NCI-H2171 treated with DMSO at 0.1 percent for 48 hours (cell line): ENCODE results near the gene EIPR1.

Experiments
- DNase-seq: peaks from one replicate; lab custom pipeline; 2025; lab: John Stamatoyannopoulos, UW

Gene EIPR1

GRCh38 chr2:3303583-3304406 lies 73.8 kb downstream of the EIPR1 start:
- peak; percentile 91 for DNase-seq

DNA sequence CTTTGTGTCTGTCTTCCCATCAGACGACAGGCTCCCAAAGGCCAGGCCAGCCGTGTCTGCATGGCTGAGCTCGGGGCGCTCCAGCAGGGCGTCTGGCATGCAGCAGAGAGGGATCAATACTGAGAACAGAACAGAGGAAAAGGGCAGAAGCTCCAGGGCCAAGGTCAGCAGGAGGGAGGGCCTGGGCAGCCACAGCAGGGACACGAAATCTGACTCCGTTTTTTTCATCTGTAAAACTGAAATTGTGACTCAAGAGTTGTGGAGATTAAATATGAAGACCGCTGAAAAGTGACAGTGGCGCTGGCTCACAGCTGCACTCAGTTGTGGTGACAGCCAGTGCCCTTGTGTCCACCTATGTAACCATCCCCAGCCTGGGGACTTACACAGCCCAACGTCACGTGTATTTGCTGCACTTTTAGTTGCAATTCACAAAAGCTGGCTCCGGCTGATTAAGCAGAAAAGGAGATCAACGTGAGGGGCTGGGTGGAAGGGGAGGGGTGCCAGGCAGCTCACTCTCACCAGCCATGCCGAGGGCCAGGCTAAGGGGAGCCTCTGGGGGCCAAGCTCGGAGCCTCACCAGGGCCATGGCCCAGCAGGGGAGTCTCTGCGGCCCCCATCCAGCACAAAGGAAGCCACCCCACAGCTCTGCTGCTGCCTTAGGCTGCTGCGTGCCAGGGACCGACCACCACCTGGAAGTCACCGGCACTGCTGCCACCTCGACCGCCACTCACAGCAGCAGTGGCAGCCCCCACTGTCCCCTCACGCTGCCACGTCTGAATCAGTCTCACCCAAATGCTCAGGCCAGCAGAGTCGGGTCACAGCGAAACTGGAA lies 74.7 kb downstream of the EIPR1 start:
- DNase-seq, result peak; percentile 57

DNA sequence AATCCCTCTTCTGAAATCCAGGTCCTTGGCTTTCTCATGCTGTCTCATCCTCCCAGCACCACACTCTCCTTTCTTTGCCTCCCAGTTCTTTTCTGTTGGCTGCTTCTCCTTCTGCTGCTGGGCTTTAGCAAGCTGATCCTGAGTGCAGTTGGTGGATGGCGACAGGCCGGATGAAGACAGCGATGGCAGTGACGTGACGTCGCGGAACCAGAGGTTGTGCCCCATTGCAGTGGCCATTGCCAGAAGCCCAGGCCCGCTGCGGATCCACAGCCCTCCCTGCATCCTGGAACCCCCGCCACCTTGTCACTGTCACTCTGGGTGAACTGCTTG lies 75.2 kb downstream of the EIPR1 start:
- DNase-seq, result no peak

- DNase-seq, result no peak
Measured at GRCh38 chr2:3301001-3301400, 76.6 kb downstream of the EIPR1 start.

- no peak for DNase-seq
Measured at GRCh38 chr2:3300224-3300995, 77.2 kb downstream of the EIPR1 start.

DNA sequence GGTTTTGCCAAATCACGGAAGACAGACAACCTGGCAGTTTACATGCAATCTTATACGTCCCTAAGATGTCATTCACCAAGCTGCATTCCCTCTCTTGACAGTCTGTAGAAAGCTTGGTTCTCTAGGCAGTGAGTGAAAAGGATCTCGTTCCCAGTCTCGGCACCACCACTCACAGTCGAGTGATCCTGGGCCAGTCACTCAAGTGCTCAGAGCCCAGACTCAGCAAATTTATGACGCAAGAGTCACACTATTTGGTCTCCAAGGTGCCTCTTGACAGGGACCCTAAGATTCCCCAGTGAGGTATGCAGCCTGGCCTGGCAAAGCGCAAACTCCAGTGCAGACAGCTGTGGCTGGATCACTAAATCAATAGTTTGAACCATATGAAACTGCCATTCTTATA lies 77.9 kb downstream of the EIPR1 start:
- no peak for DNase-seq

GRCh38 chr2:3299130-3299529 lies 78.5 kb downstream of the EIPR1 start:
- DNase-seq, result no peak

DNA sequence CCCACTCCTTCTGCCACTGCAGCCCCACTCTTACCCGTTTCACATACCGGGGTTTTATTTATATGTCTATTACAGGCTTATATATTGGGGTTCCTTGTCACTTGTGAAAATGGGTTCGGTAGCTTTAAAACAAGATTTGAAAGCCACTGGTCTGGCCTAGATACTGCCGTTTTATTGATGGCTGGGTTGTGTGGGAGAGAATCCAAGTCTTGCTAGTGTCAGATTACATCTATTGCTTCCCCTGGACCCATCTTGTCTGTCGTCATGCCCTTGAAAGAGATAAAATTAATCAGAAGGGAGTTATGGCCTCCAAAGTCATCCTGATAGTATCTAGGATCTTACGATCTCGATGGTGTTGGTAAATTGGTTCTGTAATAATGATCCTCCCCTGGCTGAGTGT lies 79.4 kb downstream of the EIPR1 start:
- peak; percentile 23 for DNase-seq

DNA sequence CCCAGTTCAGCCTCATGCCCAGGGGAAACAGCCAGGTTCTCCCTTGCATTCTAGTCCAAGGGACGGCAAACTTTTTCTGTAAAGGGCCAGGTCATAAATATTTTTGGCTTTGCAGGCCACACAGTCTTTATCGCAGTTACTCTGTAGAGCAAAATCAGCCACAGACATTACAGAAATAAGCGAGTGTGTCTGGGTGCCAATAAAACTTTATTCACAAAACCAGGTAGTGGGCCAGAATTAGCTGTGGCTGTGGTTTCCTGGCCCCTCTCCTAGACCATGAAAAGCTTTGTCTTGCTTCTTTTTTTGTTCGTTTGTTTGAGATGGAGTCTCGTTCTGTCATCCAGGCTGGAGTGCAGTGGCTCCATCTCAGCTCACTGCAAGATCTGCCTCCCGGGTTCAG lies 80.1 kb downstream of the EIPR1 start:
- no peak for DNase-seq

DNA sequence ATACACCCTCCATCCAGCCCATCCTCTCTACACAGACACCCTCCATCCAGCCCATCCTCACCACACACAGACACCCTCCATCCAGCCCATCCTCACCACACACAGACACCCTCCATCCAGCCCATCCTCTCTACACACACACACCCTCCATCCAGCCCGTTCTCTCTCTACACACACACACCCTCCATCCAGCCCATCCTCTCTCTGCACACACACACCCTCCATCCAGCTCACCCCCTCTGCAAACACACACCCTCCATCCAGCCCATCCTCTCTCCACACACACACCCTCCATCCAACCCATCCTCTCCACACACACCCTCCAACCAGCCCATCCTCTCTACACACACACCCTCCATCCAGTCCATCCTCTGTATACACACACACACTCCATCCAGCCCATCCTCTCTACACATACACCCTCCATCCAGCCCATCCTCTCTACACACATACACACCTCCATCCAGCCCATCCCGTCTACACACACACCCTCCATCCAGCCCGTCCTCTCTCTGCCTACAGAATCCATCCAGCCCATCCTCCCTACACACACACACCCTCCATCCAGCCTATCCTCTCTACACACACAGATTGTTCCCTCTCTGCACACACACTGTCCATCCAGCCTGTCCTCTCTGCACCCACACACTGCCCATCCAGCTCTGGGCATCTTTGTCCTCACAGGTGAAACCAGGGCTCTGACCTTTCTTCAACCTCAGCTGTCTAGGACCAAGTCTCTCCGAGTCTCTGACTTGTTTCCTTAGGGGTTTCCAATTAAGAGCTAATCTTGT lies 81.2 kb downstream of the EIPR1 start:
- DNase-seq, result no peak

GRCh38 chr2:3294493-3294892 lies 83.1 kb downstream of the EIPR1 start:
- no peak for DNase-seq

- DNase-seq, result peak; percentile 60
Measured at GRCh38 chr2:3294069-3294468, 83.5 kb downstream of the EIPR1 start.

DNA sequence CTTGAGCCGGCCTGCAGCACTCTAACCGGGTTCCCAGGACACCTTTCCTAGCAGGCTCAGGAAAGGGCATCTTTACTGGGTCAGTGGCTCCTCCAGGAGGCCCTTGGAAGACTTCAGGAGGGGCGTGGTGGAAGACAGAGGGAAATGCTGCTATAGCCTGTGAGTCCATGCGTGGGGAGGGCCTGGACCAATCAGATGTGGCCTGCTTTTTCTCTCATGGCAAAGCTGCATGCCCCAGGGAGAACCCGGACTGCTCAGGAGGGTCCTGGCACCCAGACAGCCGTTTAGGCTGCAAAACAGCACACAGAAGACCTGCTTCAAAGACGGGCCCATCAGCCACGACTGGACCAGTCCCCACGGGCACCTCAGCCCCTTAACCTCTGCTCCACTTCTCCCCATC lies 84.4 kb downstream of the EIPR1 start:
- no peak for DNase-seq

DNA sequence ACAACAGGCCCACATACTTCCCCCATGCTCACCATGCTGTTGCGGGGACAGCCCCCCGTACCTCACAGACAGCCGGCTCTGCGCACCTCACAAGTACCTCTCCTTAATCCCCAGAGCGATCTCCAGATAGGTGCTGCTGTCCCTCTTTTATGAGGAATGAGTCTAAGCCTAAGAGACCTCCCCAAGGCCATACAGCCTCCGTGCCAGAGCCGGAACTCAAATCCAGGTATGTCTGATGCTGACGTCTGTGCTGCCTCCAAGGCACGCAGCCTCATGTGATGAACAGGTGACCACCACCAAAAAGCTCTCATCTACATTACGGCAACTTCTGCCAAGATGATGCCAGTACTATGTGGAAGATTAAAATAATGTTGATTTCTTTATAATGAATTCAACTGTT lies 85.2 kb downstream of the EIPR1 start:
- no peak for DNase-seq

- DNase-seq, result no peak
Measured at GRCh38 chr2:3291750-3292149, 85.9 kb downstream of the EIPR1 start.

GRCh38 chr2:3291113-3291512 lies 86.5 kb downstream of the EIPR1 start:
- no peak for DNase-seq

DNA sequence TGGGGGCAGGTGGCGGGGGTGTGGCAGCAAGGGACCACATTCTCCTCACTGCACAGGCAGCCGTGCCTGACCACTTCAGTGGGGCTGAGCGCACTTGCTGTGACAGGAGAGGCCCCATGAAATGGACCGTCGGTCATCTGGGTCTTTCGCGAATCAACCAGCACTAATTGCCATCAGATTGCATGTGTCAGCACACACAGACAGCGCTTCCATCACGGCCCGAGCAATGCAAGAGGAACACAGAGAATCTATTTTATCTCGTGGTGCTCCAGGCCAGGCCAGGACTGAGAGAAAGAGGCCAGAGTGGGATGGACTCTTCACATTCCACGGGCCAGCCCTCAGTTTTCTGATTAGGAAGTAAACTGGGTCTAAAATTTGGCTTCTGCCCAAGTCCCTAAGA lies 87.0 kb downstream of the EIPR1 start:
- no peak for DNase-seq

DNA sequence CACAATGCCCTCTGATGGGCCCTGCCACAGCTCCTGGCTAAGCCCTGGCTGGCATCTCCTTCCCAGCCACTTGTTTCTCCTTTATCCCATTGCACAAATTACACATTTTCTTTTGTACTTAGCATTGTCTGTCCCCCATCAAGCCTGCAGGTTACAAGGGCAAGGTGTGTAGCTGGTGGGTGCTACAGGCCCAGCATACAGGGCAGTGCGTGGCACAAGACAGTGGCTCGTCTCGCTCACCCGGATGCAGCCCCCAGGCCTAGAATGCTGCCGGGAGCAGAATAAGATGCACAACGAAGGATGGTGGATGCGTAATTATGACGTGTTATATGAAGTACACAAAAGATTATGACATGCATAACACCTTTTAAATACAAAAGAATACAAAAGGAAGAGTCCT lies 87.6 kb downstream of the EIPR1 start:
- DNase-seq, result no peak

DNA sequence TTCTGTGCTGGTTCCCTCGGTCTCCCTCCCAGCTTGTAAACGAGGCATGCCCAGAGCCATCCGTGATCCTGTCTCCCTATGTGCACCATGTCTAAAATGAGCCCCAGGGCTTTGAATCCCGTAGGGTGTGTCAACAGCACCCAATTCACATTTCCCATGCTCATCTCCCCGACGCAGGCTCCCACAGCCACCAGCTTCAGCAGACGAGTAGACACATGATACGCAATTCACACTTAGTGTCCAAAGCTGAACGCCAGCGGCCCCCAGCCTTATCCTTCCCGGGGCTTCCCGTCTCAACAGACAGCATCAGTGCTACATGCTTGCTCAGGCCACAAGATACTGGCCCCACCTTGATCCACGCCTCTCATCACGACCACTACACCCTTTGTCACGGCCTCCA lies 88.1 kb downstream of the EIPR1 start:
- no peak for DNase-seq

GRCh38 chr2:3289171-3289515 lies 88.5 kb downstream of the EIPR1 start:
- DNase-seq, result no peak

GRCh38 chr2:3288470-3289170 lies 89.0 kb downstream of the EIPR1 start:
- no peak for DNase-seq
